NOMO-1 (cell line): ENCODE measurements around the gene KCNG2.
A peak's percentile ranks its signal among the peaks of the same experiment; 100 is the strongest.
"Not testable (repeated sequence)": the region's sequence is repeated elsewhere in the genome, so short reads cannot be mapped to it uniquely, and the experiment has no call there.

ENCODE experiments used
- DNase-seq, 2 experiments: peaks; one replicate each; lab custom pipeline; 2025; ENCODE audit not compliant: unreplicated experiment in 2 of 2; lab: John Stamatoyannopoulos, UW

Gene KCNG2

GRCh38 chr18:79849328-79850207 is 51.8 kb downstream of the KCNG2 start:
- DNase-seq = no peak

GRCh38 chr18:79850731-79851130 is 53.0 kb downstream of the KCNG2 start:
- DNase-seq = no peak

GRCh38 chr18:79851489-79851888 is 53.8 kb downstream of the KCNG2 start:
- DNase-seq = no peak

DNA sequence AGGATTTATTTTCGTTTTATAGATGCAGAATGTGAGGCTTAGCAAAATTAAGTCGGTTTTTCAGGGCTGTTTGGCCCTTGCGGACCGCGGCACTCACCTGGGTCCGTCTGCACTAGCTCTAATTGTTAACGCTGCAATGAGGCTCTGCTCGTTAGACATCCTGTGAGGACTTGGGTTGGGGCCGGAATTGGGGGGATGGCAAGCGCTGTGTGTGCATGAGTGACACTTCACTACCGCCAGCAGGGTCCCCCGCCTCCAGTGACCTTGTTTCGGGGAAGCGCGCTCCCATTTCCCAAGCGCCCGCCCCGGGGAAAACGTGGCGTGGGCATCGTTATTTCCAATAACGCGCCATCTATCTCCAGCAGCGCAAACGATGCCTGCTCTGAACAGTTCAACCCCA is 54.2 kb downstream of the KCNG2 start:
- DNase-seq = no peak

DNA sequence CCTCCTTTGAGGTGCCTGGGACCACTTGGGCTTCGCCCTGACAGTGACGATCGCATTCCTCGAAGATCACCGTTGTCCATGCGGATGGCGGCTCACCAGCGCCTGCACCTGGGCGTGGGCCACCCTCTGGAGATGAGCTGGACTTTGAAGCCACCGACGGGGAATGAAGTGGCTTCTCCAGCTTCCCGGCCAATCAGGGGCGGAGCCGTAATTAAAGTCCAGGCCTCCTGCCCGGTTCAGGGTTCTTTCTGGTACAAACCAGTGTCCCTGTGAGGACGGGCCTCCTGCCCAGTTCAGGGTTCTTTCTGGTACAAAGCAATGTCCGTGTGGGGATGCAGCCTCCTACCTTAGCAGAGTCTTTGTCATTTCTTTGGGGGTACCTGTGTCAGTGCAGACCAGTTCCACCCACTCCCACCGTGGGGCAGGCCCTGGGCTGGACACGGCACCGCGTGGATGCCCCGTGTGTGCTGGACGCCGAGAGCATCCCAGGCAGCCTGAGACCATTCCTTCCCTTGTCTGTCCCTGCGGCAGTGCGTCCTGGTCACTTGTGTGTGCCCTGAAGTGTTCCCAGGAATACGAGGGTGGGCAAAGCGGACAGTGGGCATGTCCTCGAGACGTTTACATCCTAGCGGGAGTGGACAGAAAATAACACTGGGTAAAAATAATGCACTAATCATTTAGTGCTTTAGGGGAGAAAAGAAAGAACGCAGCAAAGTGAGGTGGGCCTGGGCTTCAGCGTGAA is 55.0 kb downstream of the KCNG2 start:
- no peak for DNase-seq

DNA sequence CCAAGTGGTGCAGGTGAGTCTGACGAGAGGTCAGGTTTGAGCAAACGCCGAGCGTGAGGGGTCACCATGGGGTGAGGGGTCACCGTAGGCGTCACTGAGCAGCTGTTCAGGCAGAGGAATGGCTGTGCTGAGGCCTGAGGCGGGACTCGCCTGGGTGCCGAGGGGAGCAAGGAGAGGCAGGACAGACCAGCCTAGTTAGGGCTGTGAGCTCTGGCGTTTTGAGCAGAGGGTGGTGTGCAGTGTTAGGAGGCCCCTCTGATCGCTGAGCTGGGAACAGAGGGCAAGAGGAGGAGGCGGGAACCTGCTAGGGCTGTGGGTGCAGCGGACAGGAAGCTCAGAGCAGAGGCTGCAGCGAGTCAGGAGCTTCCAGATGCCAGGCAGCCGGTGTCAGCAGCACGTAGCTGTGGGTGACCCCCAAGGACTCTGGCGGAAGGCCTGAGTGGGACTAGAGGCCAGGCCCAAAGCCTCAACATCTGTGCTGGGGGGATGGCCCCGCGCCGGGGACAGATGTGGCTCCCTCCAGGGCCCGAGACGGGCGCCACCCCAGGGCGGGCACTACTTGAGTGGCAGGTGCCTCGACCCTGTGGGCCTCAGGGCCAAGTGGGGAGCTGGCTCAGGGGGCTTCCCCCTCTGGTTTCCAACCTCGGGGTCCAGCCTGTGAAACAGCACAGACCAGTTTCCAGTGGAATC is 55.7 kb downstream of the KCNG2 start:
- no peak for DNase-seq

- no peak for DNase-seq
Observed at GRCh38 chr18:79853993-79854364, 56.2 kb downstream of the KCNG2 start.

DNA sequence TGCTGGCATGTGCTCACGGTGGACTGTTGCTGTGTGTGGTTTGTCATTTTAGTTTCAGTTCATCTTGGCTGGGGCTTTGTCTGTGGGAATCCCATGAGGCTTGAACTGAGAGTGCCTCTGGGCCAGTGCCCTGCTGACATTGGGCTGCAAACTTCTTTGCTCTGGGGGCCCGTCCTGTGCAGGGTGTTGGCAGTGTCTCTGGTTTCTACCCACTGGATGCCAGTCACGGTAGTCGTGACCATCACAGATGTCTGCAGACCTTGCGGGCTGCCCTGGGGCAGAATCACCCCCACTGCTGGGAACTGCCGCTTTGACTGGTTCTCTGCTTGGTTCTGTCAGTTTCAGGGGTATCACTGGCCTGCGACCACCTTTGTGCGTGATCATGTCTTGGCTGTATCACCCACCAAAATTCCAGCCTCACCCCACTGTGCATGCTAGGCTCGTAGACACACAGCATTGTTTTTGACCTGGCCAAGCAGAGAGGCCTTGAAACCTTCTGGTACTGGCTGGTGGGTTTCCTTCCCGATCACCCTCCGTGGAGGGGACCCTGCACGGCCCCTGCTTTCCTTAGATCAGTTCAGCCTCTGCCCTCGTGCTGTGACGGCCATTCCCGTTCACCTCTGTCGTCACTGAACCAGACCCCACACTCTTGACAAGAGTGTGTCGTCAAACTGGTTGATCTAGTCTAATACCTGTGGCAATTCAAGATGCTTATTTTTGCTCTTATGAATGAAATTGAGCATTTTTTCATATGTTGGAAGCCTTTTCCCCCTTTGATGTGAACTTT is 57.6 kb downstream of the KCNG2 start:
- DNase-seq = peak in 1 of 2 experiments; percentile 3

DNA sequence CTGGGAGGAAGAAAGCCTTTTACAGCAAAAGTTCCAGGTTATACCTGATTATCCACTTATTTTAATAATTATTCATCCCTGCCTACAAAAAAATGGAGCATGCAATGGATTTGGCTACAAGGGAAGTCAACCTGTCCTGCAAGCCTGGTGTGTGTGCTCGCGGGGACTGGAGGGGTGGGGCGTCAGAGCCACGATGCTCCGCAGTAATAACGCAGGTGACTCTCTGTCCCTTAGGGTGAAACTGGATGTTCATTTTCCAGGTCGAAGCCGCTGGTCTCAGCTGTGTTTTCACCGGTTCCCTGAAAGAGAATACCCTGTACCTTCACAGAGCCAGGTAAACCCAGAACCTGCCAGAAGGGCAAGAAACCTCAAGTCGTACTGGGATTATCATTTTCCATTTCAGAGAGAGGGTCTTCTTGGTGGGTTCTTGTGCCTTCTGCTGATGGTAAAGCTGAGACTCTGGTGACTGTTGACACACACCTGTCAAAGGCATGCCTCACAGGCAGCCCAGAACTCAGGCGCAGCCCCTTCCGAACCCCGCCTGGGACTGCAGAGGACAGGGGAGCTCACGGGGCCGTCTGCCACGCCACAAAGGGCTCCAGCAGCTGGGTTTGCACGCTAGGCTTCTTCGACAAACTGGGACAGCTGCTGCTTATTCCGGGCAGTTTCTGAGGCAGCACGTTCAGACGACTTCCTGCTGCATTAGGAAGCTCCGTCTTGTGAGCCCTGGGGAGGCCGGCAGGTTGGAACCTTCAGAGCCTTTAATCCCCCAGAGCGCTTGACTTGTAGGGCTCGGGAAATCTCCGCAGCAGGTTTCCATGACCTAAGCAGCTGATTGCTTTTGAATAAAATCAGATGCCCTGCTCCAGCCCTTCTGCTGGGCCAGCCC is 58.6 kb downstream of the KCNG2 start:
- no peak for DNase-seq

DNA sequence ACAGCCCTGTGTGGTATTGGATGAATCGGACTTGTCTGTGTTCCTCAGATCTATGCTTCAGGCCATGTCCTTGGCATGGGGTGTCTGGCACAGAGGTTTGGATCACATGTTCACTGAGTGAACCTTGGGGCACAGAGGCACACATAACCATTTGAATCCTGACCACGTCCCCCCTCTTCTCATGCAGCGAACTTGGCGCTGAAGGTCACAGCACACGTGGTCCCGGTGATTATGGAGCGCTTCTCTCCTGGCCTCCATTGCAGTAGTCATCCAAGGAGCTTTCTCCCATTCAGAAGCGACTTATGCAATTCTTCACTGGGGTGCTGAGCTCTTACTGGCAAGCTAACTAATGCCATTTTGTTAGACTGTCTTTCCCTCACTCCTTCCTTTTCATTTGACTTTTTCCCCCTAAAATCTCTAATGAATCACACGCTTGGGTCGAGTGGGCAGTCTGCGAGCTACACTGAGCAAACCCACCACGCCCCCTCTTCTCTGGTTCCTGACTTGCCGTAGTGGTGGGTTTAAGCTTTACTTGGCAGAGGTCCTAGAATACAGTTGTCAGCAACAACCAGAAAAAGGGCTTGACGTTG is 59.4 kb downstream of the KCNG2 start:
- DNase-seq = no peak

- DNase-seq = no peak
Observed at GRCh38 chr18:79859314-79859713, 61.6 kb downstream of the KCNG2 start.

DNA sequence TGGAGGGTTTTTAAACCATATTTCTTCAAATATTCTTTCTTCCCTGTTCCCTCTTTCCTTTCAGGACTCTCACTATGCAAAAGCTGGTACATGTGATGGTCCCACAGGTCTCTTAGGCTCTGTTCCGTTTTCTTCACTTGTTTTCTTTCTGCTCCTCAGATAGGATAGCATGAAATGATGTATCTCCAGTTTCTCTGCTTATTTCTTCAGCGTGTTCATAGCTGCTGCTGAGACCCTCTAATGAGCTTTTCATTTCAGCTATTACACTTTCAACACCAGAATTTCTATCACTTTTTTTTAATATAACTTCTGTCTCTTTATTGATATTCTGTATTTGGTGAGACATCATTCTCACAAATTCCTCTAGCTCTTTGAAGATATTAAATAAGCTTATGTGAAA is 63.9 kb downstream of the KCNG2 start:
- no peak for DNase-seq

DNA sequence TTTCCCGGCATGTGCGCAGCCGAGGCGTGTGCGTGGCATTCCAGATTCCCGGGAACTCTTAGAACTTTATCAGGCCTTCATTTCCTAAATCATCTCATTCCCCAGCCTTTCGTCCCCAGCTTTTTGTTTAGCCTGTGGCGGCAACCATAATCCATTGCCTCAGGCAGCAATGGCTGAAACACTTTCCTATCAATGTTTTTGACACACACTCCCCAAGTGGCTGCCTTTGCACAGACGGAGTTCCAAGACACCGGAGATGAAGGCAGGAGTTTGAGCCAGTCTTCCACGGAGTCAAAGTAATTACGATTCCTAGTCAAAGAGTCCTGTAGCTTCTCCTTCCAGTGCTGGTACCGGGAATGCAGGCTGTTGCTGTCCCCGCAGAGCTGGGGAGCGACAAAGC is 64.8 kb downstream of the KCNG2 start:
- DNase-seq = no peak

- no peak for DNase-seq
Observed at GRCh38 chr18:79863161-79864005, 65.6 kb downstream of the KCNG2 start.

- DNase-seq = no peak
Observed at GRCh38 chr18:79864006-79864725, 66.4 kb downstream of the KCNG2 start.

DNA sequence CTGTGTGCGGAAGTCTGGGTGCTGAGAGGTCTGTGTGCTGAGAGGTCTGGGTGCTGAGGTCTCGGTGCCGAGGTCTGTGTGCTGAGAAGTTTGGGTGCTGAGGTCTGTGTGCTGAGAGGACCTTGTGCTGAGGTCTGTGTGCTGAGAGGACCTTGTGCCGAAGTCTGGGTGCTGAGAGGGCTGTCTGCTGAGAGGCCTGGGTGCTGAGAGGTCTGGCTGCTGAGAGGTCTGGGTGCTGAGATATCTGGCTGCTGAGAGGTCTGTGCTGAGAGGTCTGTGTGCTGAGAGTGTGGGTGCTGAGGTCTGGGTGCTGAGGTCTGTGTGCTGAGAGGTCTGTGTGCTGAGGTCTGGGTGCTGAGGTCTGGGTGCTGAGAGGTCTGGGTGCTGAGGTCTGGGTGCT is 67.2 kb downstream of the KCNG2 start:
- DNase-seq = not testable (repeated sequence)

DNA sequence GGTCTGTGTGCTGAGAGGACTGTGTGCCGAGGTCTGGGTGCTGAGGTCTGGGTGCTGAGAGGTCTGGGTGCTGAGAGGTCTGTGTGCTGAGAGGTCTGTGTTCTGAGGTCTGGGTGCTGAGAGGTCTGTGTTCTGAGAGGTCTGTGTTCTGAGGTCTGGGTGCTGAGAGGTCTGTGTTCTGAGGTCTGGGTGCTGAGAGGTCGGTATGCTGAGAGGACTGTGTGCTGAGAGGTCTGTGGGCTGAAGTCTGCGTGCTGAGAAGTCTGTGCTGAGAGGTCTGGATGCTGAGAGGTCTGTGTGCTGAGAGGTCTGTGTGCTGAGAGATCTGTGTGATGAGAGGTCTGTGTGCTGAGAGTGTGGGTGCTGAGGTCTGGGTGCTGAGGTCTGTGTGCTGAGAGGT is 68.2 kb downstream of the KCNG2 start:
- DNase-seq = not testable (repeated sequence)
